Progenitor cell of endocrine pancreas (in vitro differentiated cells): ENCODE results near the gene PRKCE. TPM values are rescaled to one million over a fixed set of nuclear protein-coding genes. Genes with fewer than 3 reads are reported as not detected.

Experiments used
- DNase-seq: peaks from one replicate; pipeline ENCODE4 v3.0.0; 2021; ENCODE audit warnings: low spot score; ENCODE audit not compliant: unreplicated experiment
- H3K27ac Mint-ChIP-seq: 2 replicates; pipeline ENCODE4 v1.8.0; 2021; ENCODE audit warnings: mild to moderate bottlenecking, moderate library complexity, mixed read lengths
- H3K27me3 Mint-ChIP-seq: 2 replicates; pipeline ENCODE4 v1.8.0; 2021; ENCODE audit warnings: mixed read lengths
- H3K36me3 Mint-ChIP-seq: 2 replicates; pipeline ENCODE4 v1.8.0; 2022; ENCODE audit warnings: mixed read lengths; ENCODE audit not compliant: insufficient read depth
- H3K4me1 Mint-ChIP-seq: 2 replicates; pipeline ENCODE4 v1.8.0; 2021; ENCODE audit warnings: low read depth, mixed read lengths
- H3K4me3 Mint-ChIP-seq: 2 replicates; pipeline ENCODE4 v1.8.0; 2021; ENCODE audit warnings: low read depth, mild to moderate bottlenecking, moderate library complexity, mixed read lengths
- H3K9me3 Mint-ChIP-seq: 2 replicates; pipeline ENCODE4 v1.8.0; 2021; ENCODE audit warnings: low read depth, mixed read lengths
- total RNA-seq: library from RNA; stranded (reverse); gene quantifications from 2 replicates; pipeline ENCODE4 v1.2.1, GENCODE V29; 2021
- TF ChIP-seq, protein P1 (sequence below): fragments of 200-600 bp; sonication (generic); IDR thresholded peaks from one replicate; pipeline ENCODE4 v1.5.0; 2021; ENCODE audit warnings: antibody characterized with exemption, mild to moderate bottlenecking; ENCODE audit not compliant: unreplicated experiment

Gene PRKCE
- total RNA-seq, 1 donor from 2014 or later, result 4.2 TPM

- H3K4me1 Mint-ChIP-seq, result peaks cover 5% of the 10 kb centered on the region
- H3K9me3 Mint-ChIP-seq, result no peaks in the 10 kb centered on the region
- H3K27ac Mint-ChIP-seq, result no peak overlapping the region
- TF ChIP-seq, protein P1, sequence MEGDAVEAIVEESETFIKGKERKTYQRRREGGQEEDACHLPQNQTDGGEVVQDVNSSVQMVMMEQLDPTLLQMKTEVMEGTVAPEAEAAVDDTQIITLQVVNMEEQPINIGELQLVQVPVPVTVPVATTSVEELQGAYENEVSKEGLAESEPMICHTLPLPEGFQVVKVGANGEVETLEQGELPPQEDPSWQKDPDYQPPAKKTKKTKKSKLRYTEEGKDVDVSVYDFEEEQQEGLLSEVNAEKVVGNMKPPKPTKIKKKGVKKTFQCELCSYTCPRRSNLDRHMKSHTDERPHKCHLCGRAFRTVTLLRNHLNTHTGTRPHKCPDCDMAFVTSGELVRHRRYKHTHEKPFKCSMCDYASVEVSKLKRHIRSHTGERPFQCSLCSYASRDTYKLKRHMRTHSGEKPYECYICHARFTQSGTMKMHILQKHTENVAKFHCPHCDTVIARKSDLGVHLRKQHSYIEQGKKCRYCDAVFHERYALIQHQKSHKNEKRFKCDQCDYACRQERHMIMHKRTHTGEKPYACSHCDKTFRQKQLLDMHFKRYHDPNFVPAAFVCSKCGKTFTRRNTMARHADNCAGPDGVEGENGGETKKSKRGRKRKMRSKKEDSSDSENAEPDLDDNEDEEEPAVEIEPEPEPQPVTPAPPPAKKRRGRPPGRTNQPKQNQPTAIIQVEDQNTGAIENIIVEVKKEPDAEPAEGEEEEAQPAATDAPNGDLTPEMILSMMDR, result no peak
- no peak for DNase-seq
- peaks cover 3% of the 10 kb centered on the region for H3K27me3 Mint-ChIP-seq
- H3K36me3 Mint-ChIP-seq, result no peaks in the 10 kb centered on the region
- no peak overlapping the region for H3K4me3 Mint-ChIP-seq
Measured at GRCh38 chr2:45668509-45668908, 17.0 kb downstream of the PRKCE start.

DNA sequence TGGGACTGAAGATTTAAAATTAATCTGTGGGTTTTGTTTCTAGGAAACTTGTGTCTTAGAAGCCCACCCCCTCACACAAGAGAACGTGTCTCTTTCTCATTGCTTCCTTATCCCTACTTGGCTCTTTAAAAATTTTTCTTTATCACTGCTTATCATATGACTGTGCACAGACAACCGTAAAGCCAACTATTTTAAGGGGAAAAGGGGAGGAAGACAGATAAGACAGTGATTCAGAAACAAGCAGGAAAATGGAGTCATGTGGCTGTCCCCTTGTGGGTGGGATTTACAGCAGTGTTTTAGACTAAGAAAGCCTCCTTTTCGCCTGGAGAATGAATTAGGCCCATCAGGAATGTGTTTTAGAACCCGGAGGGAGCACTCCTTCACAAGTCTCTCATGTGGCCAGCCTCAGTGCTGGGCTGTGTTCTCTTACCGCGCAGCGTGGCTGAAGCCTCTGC, 17.6 kb downstream of the PRKCE start:
- Mint-ChIP-seq H3K4me3 (no peak overlapping the region), H3K9me3 (no peaks in the 10 kb centered on the region), H3K27ac (no peak overlapping the region), H3K36me3 (no peaks in the 10 kb centered on the region), H3K4me1 (peaks cover 5% of the 10 kb centered on the region), H3K27me3 (peaks cover 3% of the 10 kb centered on the region)
- no peak for DNase-seq
- TF ChIP-seq, protein P1, result no peak

GRCh38 chr2:45670646-45671045, 19.2 kb downstream of the PRKCE start:
- H3K27me3 Mint-ChIP-seq, result peaks cover 3% of the 10 kb centered on the region
- no peak for DNase-seq
- TF ChIP-seq, protein P1, result no peak
- no peaks in the 10 kb centered on the region for H3K36me3 Mint-ChIP-seq
- H3K4me1 Mint-ChIP-seq, result peaks cover 12% of the 10 kb centered on the region
- no peak overlapping the region for H3K27ac Mint-ChIP-seq
- H3K9me3 Mint-ChIP-seq, result no peaks in the 10 kb centered on the region
- H3K4me3 Mint-ChIP-seq, result no peak overlapping the region

- TF ChIP-seq, protein P1, result no peak
- H3K27ac Mint-ChIP-seq, result no peak overlapping the region
- no peaks in the 10 kb centered on the region for H3K9me3 Mint-ChIP-seq
- H3K36me3 Mint-ChIP-seq, result no peaks in the 10 kb centered on the region
- H3K27me3 Mint-ChIP-seq, result no peaks in the 10 kb centered on the region
- H3K4me3 Mint-ChIP-seq, result no peak overlapping the region
- peaks cover 13% of the 10 kb centered on the region for H3K4me1 Mint-ChIP-seq
- no peak for DNase-seq
Measured at GRCh38 chr2:45672138-45672537, 20.7 kb downstream of the PRKCE start.

- Mint-ChIP-seq H3K4me3 (no peak overlapping the region), H3K27ac (no peak overlapping the region), H3K27me3 (no peaks in the 10 kb centered on the region), H3K36me3 (no peaks in the 10 kb centered on the region), H3K9me3 (no peaks in the 10 kb centered on the region), H3K4me1 (peaks cover 11% of the 10 kb centered on the region)
- DNase-seq, result no peak
- TF ChIP-seq, protein P1, result no peak
Measured at GRCh38 chr2:45674035-45674816, 22.8 kb downstream of the PRKCE start.
